IPS DF 19.7 (cell line): ENCODE results near the gene ATP8A1.
"Not testable (repeated sequence)": the region's sequence is repeated elsewhere in the genome, so short reads cannot be mapped to it uniquely, and the experiment has no call there.

Experiments
- DNase-seq: peaks from one replicate; pipeline ENCODE4 v3.0.0-alpha.2; 2013; ENCODE audit warnings: low read depth, low spot score

ATP8A1 gene

GRCh38 chr4:42411803-42412202 is 245.1 kb downstream of the ATP8A1 start:
- DNase-seq = no peak

GRCh38 chr4:42410446-42410845 is 246.5 kb downstream of the ATP8A1 start:
- DNase-seq = no peak

GRCh38 chr4:42404001-42404400 is 252.9 kb downstream of the ATP8A1 start:
- DNase-seq = no peak

- DNase-seq = no peak
Measured at GRCh38 chr4:42401171-42401570, 255.7 kb downstream of the ATP8A1 start.

DNA sequence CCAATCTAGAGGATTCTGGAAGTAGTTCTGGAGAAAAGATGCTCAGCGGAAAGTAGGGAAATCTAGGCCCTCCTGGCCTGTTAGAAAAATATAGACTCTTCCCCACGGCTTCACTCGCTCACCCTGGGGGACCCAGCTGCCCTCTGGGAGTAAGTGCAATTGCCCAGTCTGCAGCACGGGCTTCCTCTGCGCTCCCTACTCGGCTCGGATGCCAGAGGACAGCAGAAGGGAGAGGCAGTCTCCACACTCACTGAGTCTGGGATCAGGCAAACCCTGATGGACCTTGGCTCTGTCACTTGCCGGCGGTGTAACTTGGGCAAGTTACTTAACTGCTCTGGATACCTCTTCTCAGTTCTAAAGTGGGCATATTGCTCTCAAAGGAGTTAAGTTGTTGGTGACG is 257.5 kb downstream of the ATP8A1 start:
- no peak for DNase-seq

- DNase-seq = no peak
Measured at GRCh38 chr4:42398871-42399331, 258.0 kb downstream of the ATP8A1 start.

GRCh38 chr4:42398171-42398870 is 258.6 kb downstream of the ATP8A1 start:
- no peak for DNase-seq

GRCh38 chr4:42397635-42398170 is 259.2 kb downstream of the ATP8A1 start:
- no peak for DNase-seq

DNA sequence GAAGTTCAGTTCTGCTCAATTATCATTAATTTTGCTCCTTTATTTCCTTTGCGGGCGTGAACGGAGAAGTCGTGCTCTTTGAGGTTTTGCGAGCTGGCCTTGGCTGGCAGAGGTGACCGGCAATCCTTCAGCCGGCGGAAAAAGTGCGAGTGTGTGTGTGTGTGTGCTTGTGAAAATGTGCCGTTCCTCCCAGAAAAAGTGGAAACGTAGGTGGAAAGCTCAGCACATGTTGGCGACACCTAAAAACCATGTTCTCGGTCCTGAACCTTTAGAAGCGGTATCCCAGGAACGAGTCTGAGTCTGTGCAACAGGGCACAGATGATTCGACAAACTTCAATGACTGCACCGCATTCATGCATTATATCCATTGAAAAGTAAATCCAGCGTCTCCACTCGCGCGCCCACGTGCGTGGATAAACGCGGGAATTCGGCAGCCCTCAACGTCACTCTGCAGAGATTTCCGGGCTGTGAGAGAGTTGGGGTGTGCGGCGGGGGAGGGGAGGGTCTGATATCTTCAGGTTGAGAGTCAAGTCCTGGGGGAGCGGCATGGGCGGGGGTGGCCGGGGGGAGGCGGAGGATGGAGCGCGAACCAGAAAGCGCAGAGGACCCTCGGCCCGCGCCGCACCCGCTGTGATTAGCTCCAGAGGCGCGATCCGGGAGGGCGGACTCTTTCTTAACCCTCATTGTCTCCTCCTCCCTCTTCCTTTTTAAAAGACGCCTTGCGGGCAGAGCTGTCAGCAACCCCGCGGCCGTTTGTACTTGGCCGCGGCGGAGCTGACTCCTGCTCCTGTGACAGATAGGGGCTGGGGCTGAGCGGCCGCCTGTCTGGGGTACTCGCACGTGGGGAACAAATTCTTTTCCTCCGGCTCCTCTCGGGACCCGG is 259.9 kb downstream of the ATP8A1 start, which contains the start of gene SHISA3:
TSS of gene SHISA3 (plus strand) at position 737 of the 883 bp plus-strand sequence. CDS start 569 bp downstream, outside the sequence.
- DNase-seq = no peak

DNA sequence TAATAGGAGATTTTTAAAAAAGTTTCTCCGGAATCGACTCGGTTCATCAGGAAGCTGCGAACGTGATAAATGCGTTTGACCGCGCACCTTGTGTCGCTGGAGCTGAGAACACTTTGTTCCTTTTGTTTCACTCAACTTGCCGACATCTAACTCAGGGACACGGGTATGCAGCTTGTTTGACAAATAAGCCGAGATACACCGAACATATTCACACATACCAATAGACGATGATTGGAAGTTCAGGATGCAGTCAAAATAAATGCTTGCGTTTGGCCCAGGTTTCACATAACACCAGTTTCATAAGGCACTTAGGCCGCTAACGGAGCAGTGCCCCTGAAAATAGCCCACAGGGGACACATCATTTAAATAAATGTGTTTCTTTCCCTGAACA is 260.5 kb downstream of the ATP8A1 start:
- DNase-seq = no peak

DNA sequence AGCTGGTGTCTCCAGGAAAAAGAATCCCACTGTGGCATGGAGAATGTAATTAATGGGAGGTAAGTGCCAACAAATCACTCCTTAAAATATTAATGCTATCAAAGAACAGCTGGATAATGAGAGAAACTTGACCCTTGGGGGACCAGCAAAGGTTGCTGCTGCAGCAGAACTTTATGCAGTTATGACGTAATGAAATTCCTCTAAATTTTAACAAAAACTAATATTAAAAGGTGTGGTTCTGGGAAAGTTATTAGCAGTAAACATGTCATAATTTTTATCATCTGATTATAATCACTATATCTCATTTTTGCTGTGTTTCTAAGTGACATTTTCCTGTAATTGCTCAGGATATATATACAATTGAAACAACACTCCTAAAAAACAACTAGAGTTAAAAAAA is 261.3 kb downstream of the ATP8A1 start:
- DNase-seq = no peak

DNA sequence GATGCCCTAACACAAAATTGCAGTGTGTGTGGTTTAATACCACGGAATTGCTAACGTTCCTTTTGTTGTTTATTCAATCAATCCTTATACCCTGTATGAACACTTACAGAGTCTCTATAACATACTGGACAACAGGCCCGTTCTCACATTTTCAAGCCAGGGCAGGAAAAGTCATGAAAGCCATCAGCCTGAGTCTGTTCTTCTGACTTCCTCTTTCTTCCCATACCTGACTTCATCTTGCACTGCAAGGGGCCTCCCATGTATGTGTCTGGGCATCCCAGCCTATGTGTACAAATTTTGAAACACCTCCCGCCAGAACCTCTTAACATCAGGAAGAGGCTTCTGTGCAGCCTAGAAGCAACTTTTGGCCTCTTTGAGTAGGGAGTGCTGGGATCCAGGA is 264.5 kb downstream of the ATP8A1 start:
- DNase-seq = no peak

DNA sequence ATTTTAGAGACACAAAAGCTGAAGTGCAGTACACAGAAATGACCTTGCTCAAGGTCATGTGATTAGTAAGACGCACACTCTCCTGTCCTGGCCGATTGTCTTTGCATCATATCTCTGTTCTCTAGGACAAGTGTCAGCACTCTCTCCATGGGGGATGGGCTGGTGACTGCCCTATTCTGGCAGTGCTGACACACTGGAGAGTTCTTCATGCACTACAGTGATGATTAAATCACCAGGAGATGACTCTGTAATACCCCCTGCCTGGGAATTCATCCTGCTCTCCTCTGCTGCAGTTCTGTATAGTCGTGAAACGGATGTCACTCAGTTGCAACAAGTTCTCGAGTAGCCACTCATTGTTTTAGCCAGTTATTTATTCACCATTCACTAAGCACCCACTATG is 264.9 kb downstream of the ATP8A1 start:
- no peak for DNase-seq

DNA sequence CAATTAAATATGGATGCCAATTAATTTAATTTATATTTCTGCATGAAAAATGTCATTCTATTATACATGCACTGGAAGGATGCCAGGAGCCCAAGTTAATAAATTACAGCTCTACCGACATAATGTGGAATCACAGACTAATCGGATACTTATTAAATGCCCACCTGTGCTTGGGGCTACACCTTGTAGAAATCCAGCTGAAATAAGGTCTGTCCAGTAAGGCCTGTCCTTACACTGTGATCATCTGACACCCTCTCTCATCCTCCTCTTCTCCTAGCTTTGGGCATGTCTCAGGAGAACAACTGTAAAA is 265.6 kb downstream of the ATP8A1 start:
- no peak for DNase-seq

- no peak for DNase-seq
Measured at GRCh38 chr4:42390622-42391354, 266.1 kb downstream of the ATP8A1 start.

- no peak for DNase-seq
Measured at GRCh38 chr4:42385516-42385915, 271.4 kb downstream of the ATP8A1 start.

DNA sequence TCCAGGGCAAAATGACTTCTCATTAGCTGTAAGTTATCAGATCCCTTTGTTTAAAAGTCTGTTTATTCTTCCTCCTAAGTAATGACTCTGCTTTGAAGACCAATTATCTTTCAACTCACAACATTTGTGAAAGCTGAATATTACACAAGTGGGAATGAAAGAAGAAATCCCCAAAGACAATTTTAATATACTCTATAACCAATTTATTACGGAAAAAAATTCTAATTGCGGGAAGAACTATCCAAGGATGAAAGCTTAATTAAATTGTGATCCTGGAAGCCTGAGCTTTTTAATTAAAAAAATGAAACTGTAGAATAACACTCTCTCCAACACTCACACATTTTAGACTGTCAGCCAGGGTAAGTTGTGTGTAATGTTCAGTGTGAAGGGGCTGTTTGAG is 275.2 kb downstream of the ATP8A1 start:
- DNase-seq = no peak

DNA sequence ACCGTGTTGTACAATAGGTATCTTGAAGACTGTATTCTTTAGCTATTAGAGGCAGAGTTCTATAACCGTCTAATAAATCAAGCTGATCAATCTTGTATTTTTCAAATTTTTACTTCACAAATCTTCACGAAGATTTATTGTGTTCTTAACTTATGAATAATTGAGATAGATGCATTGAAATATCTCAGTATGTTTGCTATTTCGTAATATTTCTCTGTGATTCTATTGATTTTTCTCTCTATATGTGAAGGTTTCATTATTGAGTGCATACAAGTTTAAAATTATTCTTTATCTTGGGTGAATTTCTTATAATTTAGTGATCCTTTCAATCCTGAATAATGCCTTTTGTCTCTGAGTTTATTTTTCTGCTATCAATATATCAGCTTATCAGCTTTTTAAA is 279.4 kb downstream of the ATP8A1 start:
- no peak for DNase-seq

GRCh38 chr4:42372303-42372702 is 284.6 kb downstream of the ATP8A1 start:
- DNase-seq = not testable (repeated sequence)

- DNase-seq = peak; percentile 7
Measured at GRCh38 chr4:42371305-42372252, 285.3 kb downstream of the ATP8A1 start.

DNA sequence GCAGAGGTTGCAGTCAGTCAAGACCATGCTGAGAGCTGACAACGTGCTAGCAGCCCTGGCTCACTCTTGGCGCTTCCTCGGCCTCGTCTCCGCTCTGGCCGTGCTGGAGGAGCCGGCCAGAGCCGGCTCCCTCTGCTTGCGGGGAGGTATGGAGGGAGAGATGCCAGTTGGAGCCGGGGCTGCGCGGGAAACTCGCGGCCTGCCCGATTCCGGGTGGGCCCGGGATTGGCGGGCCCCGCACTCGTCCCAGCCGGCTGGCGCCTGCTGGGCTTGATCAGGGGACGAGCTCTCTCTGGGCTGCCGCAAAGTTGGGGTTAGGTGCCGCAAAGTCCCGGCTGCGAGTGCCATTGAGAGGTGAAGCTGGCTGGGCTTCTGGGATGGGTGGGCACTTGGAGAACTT is 287.4 kb downstream of the ATP8A1 start:
- DNase-seq = no peak
